HG02981 (cell line): ENCODE measurements around the gene TSPY4.
"Not testable (repeated sequence)": the region's sequence is repeated elsewhere in the genome, so short reads cannot be mapped to it uniquely, and the experiment has no call there.

Experiments used
- ATAC-seq: cut with Tn5 transposase; IDR thresholded peaks from one replicate; pipeline ENCODE4 v1.9.1; 2021; ENCODE audit warnings: mild to moderate bottlenecking, moderate library complexity; ENCODE audit not compliant: unreplicated experiment

TSPY4 gene, protein sequence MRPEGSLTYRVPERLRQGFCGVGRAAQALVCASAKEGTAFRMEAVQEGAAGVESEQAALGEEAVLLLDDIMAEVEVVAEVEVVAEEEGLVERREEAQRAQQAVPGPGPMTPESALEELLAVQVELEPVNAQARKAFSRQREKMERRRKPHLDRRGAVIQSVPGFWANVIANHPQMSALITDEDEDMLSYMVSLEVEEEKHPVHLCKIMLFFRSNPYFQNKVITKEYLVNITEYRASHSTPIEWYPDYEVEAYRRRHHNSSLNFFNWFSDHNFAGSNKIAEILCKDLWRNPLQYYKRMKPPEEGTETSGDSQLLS

DNA sequence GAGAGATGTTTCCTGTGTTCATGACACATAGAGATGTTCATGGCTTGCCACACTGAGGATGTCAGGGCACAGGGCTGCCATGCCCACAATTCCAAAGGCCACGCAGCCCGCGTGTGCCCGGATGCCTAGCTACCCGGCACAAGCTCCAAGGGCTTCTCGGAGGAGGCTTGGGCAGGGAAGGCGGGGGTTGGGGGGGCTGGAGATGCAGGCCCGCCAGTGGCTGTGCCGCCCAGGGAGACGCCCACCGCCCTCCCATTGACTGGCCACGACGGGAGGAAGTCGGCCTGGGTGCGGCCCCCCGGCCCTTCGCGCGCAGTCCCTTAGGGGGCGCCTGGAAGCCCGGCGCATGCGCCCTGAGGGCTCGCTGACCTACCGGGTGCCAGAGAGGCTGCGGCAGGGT, at the start of gene TSPY4:
TSPY4 (plus strand) TSS at position 301 of the 400 bp plus-strand sequence; CDS start at position 347, 46 bp downstream.
- not testable (repeated sequence) for ATAC-seq

DNA sequence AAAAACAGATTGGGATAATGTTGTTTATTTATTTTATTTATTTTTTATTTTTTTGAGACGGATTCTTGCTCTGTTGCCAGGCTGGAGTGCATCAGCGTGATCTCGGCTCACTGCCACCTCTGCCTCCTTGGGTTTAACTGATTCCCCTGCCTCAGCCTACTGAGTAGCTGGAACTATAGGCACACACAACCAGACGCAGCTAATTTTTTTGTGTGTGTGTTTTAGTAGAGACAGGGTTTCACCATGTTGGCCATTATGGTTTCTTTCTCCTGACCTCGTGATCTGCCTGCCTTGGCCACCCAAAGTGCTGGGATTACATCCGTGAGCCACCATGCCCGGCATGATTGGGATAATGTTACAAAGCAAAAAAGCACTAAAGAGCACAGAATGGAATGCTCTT, 16.3 kb upstream of the TSPY4 start:
- no peak for ATAC-seq

DNA sequence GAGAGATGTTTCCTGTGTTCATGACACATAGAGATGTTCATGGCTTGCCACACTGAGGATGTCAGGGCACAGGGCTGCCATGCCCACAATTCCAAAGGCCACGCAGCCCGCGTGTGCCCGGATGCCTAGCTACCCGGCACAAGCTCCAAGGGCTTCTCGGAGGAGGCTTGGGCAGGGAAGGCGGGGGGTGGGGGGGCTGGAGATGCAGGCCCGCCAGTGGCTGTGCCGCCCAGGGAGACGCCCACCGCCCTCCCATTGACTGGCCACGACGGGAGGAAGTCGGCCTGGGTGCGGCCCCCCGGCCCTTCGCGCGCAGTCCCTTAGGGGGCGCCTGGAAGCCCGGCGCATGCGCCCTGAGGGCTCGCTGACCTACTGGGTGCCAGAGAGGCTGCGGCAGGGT, 20.2 kb downstream of the TSPY4 start, which contains the start of gene TSPY8:
TSPY8 (plus strand) TSS at position 301 of the 400 bp plus-strand sequence; CDS start at position 347, 46 bp downstream.
- not testable (repeated sequence) for ATAC-seq
